Osteoblast (primary cell): ENCODE measurements around the gene PNPLA7. TPM values are rescaled to one million over a fixed set of nuclear protein-coding genes. Genes with fewer than 3 reads are reported as not detected.
A peak's percentile ranks its signal among the peaks of the same experiment; 100 is the strongest.

Experiments used
- DNase-seq: peaks from one replicate; pipeline ENCODE4 v3.0.0; 2011; ENCODE audit warnings: low spot score, mixed read lengths; ENCODE audit not compliant: insufficient read length; ENCODE audit errors: missing footprints
- H2AFZ ChIP-seq: 2 replicates; pipeline ENCODE4 v1.6.0; 2011; ENCODE audit warnings: mild to moderate bottlenecking, low read length
- H3K27ac ChIP-seq: 2 replicates; pipeline ENCODE4 v1.5.1; 2011; ENCODE audit warnings: mild to moderate bottlenecking, low read depth, low read length, moderate library complexity
- H3K27me3 ChIP-seq: 2 replicates; pipeline ENCODE4 v1.6.0; 2012; ENCODE audit warnings: mild to moderate bottlenecking, control low read depth, inconsistent platforms, low read length, moderate library complexity; ENCODE audit not compliant: insufficient read depth
- H3K36me3 ChIP-seq: 2 replicates; pipeline ENCODE4 v1.5.1; 2011; ENCODE audit warnings: mild to moderate bottlenecking, low read length, control low read depth, moderate library complexity; ENCODE audit not compliant: insufficient read depth
- H3K4me1 ChIP-seq: 2 replicates; pipeline ENCODE4 v1.5.1; 2011; ENCODE audit warnings: mild to moderate bottlenecking, low read length, control low read depth, moderate library complexity; ENCODE audit not compliant: insufficient read depth
- H3K4me2 ChIP-seq: 2 replicates; pipeline ENCODE4 v1.6.0; 2011; ENCODE audit warnings: mild to moderate bottlenecking, low read length; ENCODE audit not compliant: insufficient read depth
- H3K4me3 ChIP-seq: fragments of 200-600 bp; sonication (generic); 3 replicates; pipeline ENCODE4 v1.5.1; 2012; ENCODE audit warnings: mild to moderate bottlenecking, low read length, inconsistent platforms; ENCODE audit not compliant: insufficient read depth
- H3K79me2 ChIP-seq: 2 replicates; pipeline ENCODE4 v1.6.0; 2012; ENCODE audit warnings: mild to moderate bottlenecking, low read length, control low read depth, inconsistent platforms; ENCODE audit not compliant: insufficient read depth
- H3K9me3 ChIP-seq: 2 replicates; pipeline ENCODE4 v1.5.1; 2011; ENCODE audit warnings: low read depth, low read length, control low read depth
- H4K20me1 ChIP-seq: 2 replicates; pipeline ENCODE4 v1.6.0; 2012; ENCODE audit warnings: mild to moderate bottlenecking, low read length, control low read depth; ENCODE audit not compliant: insufficient read depth
- CTCF ChIP-seq: IDR thresholded peaks from 2 replicates; pipeline ENCODE4 v1.5.1; 2011; ENCODE audit warnings: mild to moderate bottlenecking, low read depth, low read length, moderate library complexity; ENCODE audit errors: extremely low read depth
- total RNA-seq: library from RNA; depleted of rRNA; stranded (reverse); fragments of >200 nt; gene quantifications from 2 replicates; pipeline ENCODE4 v1.2.3, GENCODE V29; 2012

Gene PNPLA7
- total RNA-seq, 1 donor, result 1.8 TPM

DNA sequence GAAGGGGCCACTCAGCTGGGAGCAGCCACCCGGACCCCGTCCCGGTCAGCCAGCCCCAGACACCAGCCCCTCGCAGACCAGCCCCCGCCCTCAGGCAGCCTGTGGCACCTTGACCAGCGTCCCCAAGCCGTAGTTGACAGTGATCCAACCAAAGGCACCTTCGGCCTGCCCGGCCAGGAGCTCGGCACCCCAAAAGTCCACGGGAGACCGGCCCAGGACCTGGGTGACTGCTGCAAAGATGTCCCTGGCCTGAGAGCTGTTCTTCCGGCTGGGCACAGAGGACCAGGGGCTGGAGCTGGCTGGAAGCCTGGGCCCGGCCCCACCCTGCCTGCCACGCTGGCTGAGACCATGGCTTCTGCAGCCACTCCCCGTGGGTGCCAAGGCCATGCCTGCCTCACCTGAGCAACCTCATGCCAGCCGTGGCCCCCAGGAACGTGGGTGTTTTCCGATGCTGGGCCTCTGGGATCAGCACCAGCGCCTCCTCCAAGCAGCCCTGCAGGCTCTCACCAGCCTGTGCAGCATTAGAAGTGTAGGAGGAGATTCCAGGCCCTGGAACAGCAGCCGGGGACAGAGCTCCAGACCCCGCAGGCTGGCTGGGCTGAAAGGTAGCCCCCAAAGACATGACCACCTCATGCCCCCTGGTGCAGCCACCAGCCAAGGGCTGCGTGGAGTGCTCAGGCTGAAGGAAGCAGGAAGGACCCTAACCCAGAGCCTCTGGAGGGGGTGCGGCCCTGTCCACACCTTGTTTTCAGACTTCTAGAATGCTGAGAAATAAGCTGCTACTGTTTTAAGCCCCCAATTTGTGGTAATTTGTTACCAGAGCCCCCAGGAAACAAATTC lies 113.2 kb downstream of the PNPLA7 start:
- Histone ChIP-seq H3K4me2 (no peak overlapping the region), H3K36me3 (no peaks in the 10 kb centered on the region), H4K20me1 (no peaks in the 10 kb centered on the region), H3K9me3 (no peaks in the 10 kb centered on the region), H2AFZ (no peak overlapping the region), H3K27me3 (peaks cover 1% of the 10 kb centered on the region), H3K4me3 (no peak overlapping the region), H3K79me2 (no peaks in the 10 kb centered on the region), H3K27ac (no peak overlapping the region), H3K4me1 (peaks cover 8% of the 10 kb centered on the region)
- TF ChIP-seq CTCF, result no peak
- no peak for DNase-seq

DNA sequence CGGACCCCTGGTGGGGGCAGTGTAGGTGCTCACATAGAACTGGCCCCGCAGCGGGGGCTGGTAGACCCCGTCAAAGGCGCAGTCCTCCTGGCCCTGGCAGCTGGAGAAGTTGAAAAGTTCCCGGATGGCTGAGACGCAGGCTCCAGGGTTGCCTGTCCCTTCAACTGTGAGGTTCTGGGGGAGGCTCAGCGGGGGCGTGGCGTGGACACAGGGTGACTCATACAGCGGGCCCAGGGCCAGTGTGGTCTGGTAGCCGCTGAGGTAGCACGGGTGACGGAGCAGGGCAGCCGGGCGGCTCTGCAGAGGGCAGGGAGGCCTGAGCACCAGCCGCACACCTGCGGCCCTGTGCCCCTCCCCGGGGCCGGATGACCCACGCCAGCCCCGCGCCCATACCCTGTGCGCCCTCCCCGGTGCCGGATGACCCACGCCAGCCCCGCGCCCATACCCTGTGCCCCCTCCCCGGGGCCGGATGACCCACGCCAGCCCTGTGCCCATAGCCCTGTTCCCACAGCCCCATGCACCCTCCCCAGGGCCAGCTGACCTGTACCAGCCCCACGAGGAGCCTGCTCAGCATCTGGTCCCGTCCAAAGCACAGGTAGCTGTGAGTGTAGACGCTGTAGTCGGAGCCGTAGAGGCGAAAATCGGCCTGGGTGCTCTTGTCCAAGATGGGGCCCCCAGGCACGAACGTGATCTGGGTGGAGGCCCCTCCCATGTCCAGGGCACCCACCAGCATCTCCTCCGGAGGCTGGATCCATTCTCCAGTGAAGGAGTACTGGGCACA lies 114.0 kb downstream of the PNPLA7 start:
- Histone ChIP-seq H3K4me1 (peaks cover 8% of the 10 kb centered on the region), H3K79me2 (no peaks in the 10 kb centered on the region), H3K27ac (no peak overlapping the region), H3K36me3 (no peaks in the 10 kb centered on the region), H3K9me3 (no peaks in the 10 kb centered on the region), H3K4me2 (peak overlapping the region; percentile 9), H2AFZ (peak overlapping the region; percentile 56), H3K4me3 (no peak overlapping the region), H3K27me3 (no peaks in the 10 kb centered on the region), H4K20me1 (no peaks in the 10 kb centered on the region)
- peak; percentile 100 for DNase-seq
- TF ChIP-seq CTCF, result no peak

DNA sequence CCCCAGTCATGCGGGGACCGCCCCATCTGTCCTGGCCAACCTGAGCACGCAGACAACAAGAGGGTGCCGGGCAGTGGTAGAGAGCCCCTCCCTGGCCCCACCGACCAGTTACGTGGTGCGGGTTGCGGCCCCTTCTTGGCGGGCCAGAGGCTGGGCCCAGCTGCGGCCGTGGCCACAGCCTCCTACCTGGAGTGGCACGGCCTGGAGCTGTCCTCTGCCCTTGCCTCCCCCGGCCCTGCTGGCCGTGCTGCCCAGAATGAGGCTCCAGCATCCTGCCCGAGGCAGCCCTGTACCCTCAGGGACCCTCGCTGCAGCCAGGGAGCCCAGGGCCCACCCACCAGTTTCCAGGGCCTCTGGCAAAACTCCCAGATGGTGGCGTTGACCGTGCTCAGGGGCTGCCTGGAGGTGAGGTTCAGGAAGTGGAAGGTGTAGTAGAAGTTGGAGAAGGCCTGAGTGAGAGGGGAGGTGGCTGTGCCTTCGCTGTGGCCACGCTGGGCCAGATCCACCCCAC lies 114.8 kb downstream of the PNPLA7 start:
- Histone ChIP-seq H3K27me3 (no peaks in the 10 kb centered on the region), H2AFZ (no peak overlapping the region), H3K36me3 (no peaks in the 10 kb centered on the region), H3K4me3 (no peak overlapping the region), H3K9me3 (no peaks in the 10 kb centered on the region), H3K4me1 (peaks cover 8% of the 10 kb centered on the region), H3K27ac (no peak overlapping the region), H4K20me1 (no peaks in the 10 kb centered on the region), H3K79me2 (no peaks in the 10 kb centered on the region), H3K4me2 (no peak overlapping the region)
- no peak for TF ChIP-seq CTCF
- DNase-seq, result peak; percentile 83
